ENCODE results near the gene TUBB4A. TPM values are rescaled to one million over a fixed set of nuclear protein-coding genes. Genes with fewer than 3 reads are reported as not detected.

TUBB4A gene
- total RNA-seq, 1 experiment from 2014 or later: 20.3 TPM

DNA sequence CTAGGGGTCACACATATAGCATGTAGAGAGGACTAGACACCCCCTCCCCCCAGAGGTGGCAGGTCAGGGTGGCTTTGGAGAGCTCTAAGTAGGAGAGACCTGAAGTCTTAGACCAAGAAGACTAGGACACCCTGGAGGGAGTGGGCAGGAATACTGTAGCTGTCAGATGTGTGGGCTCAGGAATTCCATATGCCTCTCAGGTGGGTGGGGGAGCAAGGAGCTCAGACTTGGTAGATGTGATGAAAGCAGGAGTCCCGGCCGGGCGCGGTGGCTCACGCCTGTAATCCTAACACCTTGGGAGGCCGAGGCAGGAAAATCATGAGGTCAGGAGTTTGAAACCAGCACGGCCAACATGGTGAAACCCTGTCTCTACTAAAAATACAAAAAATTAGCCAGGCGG, 36.4 kb downstream of the TUBB4A start:
- Histone ChIP-seq H2BK20ac (ENCODE audit: low read depth, low read length, poor library complexity, severe bottlenecking) (no peak overlapping the region), H3K9ac (ENCODE audit: extremely low read depth, insufficient read length, low read length) (no peak overlapping the region), H4K8ac (replicated peaks; ENCODE audit: insufficient read length, low read depth, low read length) (no peak overlapping the region), H3K4me1 (ENCODE audit: insufficient read depth, low read length) (no peaks in the 10 kb centered on the region), H2AFZ (ENCODE audit: low read length) (no peak overlapping the region), H2AK5ac (ENCODE audit: insufficient read length, low read length) (no peak overlapping the region), H3K4me2 (ENCODE audit: insufficient read depth, insufficient read length, low read length) (no peak overlapping the region), H3T11ph (ENCODE audit: low read length) (no peak overlapping the region), H4K5ac (ENCODE audit: insufficient read length, low read depth, low read length) (no peak overlapping the region), H3K9me3 (ENCODE audit: control insufficient read depth, low read depth, low read length) (no peaks in the 10 kb centered on the region), H3K23ac (ENCODE audit: insufficient read length, low read depth, low read length) (no peak overlapping the region), H2BK15ac (ENCODE audit: low read depth, low read length) (no peak overlapping the region), H4K20me1 (ENCODE audit: control insufficient read depth, insufficient read depth, insufficient read length) (no peaks in the 10 kb centered on the region), H3K23me2 (ENCODE audit: insufficient read length, low read depth, low read length, poor library complexity, severe bottlenecking) (peaks cover 5% of the 10 kb centered on the region), H3K4ac (ENCODE audit: low read depth, low read length) (no peak overlapping the region), H4K91ac (ENCODE audit: insufficient read length, low read depth, low read length) (no peak overlapping the region), H3K79me1 (ENCODE audit: insufficient read depth, low read depth, low read length, poor library complexity, severe bottlenecking) (no peaks in the 10 kb centered on the region), H3K79me2 (ENCODE audit: insufficient read depth, low read length) (no peaks in the 10 kb centered on the region), H3K27me3 (ENCODE audit: insufficient read depth, low read length) (no peaks in the 10 kb centered on the region), H3K56ac (ENCODE audit: insufficient read length, low read depth, low read length) (no peak overlapping the region), H3K18ac (ENCODE audit: insufficient read length, low read depth, low read length) (no peak overlapping the region), H2BK120ac (ENCODE audit: low read depth, low read length, poor library complexity, severe bottlenecking) (no peak overlapping the region), H3K14ac (ENCODE audit: insufficient read depth, low read length) (no peak overlapping the region), H2BK12ac (ENCODE audit: insufficient read length, low read depth, low read length) (no peak overlapping the region), H2BK5ac (ENCODE audit: insufficient read length, low read length) (no peak overlapping the region), H3K27ac (ENCODE audit: insufficient read length, low read depth, low read length) (no peak overlapping the region)
- no CpG with 5 or more reads among the region's 8 CpGs for WGBS (ENCODE audit: extremely low coverage, insufficient read length, low lambda C conversion rate)
- peaks cover 12 to 28% of the 10 kb centered on the region in 2 experiments for H3K4me1 Mint-ChIP-seq
- peak overlapping the region in 1 of 3 experiments; percentile 65; a peak in 1 of 7 replicates for H3K27ac Mint-ChIP-seq
- H3K36me3 Mint-ChIP-seq (ENCODE audit: insufficient read depth in 1 of 3, low read depth in 3 of 3): peaks cover 0 to 31% (median 23%) of the 10 kb centered on the region in 3 experiments; a peak in 5 of 7 replicates
- peak overlapping the region; percentile 67 to 83; a peak in 3 of 5 replicates for H3K4me3 Mint-ChIP-seq
- H3K9me3 Mint-ChIP-seq: no peaks in the 10 kb centered on the region
- DNase-seq: no peak
- TF ChIP-seq, protein P1, sequence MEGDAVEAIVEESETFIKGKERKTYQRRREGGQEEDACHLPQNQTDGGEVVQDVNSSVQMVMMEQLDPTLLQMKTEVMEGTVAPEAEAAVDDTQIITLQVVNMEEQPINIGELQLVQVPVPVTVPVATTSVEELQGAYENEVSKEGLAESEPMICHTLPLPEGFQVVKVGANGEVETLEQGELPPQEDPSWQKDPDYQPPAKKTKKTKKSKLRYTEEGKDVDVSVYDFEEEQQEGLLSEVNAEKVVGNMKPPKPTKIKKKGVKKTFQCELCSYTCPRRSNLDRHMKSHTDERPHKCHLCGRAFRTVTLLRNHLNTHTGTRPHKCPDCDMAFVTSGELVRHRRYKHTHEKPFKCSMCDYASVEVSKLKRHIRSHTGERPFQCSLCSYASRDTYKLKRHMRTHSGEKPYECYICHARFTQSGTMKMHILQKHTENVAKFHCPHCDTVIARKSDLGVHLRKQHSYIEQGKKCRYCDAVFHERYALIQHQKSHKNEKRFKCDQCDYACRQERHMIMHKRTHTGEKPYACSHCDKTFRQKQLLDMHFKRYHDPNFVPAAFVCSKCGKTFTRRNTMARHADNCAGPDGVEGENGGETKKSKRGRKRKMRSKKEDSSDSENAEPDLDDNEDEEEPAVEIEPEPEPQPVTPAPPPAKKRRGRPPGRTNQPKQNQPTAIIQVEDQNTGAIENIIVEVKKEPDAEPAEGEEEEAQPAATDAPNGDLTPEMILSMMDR (conservative IDR thresholded peaks at IDR 0.05): no peak
- peaks cover 7% of the 10 kb centered on the region for H3K27me3 Mint-ChIP-seq (ENCODE audit: low read depth)

Measured in H9 (cell line).